HG02943 (cell line): ENCODE results near the gene ANKRD6.

Experiments used
- ATAC-seq: cut with Tn5 transposase; IDR thresholded peaks from one replicate; pipeline ENCODE4 v1.9.1; 2021; ENCODE audit warnings: mild to moderate bottlenecking, low read depth, moderate library complexity; ENCODE audit not compliant: unreplicated experiment

Gene ANKRD6

DNA sequence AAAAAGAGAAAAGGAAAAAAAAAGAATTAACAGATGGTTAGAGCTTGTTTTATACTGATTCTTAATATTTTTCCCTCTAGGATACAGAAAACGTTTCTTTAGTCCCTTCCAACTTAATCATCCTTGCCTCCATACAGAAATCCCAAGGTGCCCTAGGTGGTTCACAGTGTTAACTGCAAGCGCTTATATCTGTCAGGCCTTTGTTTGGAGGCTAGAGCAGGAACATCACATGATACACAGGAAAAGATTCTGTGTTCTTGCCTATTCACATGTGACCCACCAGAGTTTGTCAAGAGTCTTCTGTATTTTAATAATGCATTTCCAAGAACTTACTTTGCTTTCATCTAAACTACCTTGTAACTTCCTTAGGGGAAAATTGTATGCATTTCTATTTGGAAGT, 31.3 kb downstream of the ANKRD6 start:
- no peak for ATAC-seq

GRCh38 chr6:89467437-89467836, 34.5 kb downstream of the ANKRD6 start:
- ATAC-seq, result no peak

GRCh38 chr6:89468998-89469397, 36.0 kb downstream of the ANKRD6 start:
- ATAC-seq, result no peak

GRCh38 chr6:89471287-89471867, 38.4 kb downstream of the ANKRD6 start:
- no peak for ATAC-seq

GRCh38 chr6:89475101-89475500, 42.1 kb downstream of the ANKRD6 start:
- ATAC-seq, result no peak

DNA sequence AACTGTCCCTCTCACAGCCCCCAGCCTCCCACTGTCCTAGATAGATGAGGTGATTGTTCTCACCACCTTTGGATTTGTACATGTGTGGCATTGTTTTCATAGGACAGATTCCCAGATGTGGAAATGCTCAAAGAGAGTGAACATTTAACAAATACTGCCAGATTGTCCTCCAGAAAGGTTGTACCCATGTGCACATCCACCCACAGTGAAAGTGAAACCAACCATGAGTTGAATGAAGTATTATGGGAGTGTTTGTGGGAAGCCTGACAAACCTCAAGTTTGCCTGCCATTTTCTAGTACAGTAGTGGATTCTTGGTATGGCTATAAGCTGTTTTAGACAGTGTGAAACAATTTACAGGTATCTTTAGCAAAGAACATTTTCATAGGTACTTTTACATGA, 42.7 kb downstream of the ANKRD6 start:
- ATAC-seq, result no peak

DNA sequence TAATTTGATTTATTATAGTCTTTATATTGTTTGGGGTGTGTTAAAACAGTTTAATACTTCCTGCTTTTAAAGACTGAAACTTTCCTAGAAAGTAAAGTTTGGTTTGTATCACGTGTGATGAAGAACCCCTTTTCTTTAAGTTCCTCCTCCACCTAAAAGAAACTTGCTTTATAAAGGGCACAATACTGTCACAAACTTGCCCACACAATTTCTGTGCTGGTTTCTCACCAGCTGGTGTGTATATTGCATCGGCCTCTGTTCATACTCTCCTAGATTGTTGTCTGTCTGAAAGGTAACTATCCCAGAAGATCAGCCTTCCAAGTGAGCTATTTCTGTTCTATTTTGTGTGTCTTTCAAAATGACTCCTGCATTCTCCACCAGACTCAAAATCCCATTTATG, 46.9 kb downstream of the ANKRD6 start:
- no peak for ATAC-seq

GRCh38 chr6:89481695-89482094, 48.7 kb downstream of the ANKRD6 start:
- ATAC-seq, result no peak

DNA sequence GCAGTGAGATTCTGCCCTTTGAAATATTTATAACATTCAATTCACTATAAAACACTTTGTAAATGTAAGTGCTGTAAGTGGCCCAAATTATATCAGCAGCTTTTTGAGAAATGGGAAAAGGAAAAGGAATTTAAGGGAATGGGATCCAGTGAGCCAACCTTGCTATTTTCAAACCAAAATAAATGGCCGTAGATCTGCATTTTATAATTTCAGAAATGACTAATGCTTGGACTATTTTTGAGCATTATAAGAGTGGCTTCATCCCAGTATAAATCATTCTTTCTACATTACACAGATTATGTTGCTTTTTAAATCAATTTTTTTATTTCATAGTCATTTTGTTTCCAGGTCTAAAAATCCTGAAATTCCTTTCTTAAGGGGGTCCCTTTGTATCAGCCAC, 49.2 kb downstream of the ANKRD6 start:
- ATAC-seq, result no peak

- no peak for ATAC-seq
Measured at GRCh38 chr6:89483111-89483720, 50.3 kb downstream of the ANKRD6 start.

DNA sequence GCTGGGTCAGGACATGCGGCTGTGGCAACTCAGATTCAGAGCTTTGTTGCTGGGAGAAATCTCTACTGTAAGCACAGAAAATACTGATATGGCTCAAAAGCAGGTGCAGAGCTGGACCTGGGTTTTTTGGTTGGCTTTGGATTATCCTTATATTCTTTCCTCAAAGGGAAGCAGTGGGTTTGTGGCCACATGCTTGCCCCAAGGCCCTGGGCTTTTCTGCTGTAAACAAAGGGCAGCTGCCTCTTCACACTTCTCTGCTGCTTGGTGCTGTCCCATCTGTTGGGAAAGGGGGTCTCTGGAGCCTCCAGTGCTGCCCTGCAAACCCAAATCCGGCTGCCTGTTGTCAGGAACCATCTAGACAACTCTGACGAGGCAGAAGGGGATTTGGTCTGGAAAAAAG, 52.4 kb downstream of the ANKRD6 start:
- no peak for ATAC-seq

DNA sequence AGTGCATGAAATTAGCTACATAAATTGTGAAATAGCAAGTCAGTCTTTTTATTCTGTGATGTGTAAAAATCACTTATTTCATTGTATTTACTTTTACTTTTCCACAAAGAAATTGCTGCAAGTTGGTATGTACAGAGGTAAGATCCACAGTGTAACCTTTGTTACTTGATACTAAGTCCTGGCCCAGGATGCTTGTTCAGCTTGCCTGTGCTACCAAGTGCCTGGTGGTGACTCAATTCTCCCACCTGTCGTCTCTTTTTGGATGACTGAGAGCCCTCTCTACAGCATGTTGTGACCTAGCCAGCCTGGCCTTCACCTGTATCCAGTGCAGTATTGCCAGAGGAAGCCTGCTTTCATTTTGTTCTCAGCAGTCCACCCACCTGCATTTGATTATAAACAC, 54.9 kb downstream of the ANKRD6 start:
- ATAC-seq, result no peak

GRCh38 chr6:89488438-89488837, 55.5 kb downstream of the ANKRD6 start:
- no peak for ATAC-seq

DNA sequence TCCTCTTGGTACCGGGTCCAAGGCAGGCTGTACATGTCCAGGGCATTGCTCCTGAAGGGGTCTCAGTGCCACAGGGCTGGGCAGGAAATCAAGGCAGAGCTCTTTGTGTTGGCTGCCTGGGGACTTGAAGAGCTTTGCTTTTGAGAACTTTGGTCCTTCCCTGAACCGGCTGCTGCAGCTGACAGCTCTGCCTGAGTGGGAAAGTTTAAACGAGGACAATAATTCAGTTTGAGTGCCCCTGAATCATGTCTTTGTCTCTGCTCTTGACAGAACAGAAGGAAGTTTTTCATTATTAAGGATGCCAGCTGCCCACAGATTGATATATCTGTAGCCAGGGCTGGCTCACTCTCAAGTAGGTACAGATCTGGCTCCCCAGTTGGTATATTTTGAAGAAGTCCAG, 56.1 kb downstream of the ANKRD6 start:
- ATAC-seq, result no peak

DNA sequence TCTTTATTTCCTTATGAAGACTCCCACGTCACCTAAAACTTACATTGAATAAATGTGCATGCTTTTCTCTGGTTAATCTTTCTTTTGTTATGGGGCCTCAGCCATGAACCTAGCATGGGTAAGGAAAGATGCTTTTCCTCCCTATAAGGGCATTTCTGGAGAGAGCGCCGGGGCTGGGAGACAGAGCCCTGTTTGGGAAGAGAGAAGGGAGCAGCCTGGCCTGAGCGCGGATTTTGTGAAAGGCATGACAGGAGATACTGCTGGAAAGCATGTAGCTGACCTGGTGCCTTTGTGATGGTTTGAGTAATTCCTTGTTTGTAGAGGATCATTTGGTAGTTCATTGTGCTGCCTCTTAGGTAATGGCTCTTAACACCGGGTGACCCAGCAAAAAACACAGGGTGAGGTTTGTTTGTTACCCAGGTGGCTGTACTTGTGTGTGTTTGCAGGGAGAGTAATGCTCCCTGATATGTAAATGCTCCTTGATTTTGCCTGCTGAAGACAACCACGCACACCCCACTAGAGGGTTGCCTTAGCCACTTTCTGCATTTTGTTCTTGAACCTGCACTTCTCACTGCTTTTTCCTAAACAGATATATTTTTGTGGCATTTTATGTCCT, 59.2 kb downstream of the ANKRD6 start:
- no peak for ATAC-seq

DNA sequence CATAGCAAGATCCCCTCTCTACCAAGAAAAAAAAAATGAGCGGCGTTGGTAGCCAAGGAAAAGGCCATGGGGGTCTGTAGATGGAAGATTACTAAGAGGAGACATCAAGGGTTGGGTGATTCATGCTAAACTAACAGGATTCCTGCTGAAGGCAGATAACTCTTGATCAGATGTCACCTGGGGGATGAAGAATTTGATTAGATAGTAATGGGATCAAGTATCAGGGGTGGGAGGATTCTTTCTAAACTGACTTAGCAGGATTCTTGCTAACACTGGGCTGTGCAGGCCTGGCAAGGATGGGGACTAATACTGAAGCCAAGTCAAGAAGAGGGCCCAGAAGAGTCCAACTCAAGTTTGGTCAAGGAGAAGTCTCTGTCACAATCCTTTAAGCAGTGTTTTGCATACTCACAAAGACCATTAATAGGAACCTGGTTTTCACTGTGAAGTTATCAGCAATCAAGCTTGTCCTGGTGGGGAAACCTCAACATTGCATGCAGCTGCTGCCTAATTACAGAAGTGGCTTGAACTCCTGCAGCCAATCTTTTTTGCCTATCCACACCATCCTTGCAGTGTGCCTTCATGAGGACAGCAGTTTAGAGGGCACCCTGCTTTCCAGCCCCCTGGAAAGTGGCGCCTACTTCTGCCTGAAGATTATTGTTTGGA, 61.3 kb downstream of the ANKRD6 start:
- no peak for ATAC-seq

DNA sequence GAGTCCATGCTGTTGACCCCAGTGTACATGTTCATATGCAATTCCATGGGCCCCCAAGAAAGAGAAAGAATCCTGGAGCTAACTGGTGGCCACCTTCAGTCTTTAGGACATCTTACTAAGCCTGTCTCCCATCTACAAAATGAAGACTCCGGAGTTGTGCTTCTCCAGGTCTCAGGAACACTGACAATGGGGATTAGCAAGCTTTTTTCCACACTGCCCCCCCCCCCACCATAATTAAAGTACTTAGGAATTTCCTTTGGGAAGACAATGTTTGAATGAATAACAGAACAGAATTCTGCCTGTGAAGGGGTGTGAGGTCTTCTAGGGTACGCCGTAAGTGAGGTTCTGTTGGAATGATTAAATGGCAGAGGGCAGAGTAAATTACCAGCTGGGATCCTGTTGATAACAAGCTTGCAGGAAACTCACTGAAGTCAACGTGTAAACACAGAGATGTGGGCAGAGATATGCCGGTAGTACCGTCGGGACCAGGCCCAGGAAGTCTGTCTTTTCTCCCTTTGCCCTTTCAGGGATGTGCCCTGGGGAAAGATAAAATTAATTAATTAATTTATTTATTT, 63.1 kb downstream of the ANKRD6 start:
- no peak for ATAC-seq

DNA sequence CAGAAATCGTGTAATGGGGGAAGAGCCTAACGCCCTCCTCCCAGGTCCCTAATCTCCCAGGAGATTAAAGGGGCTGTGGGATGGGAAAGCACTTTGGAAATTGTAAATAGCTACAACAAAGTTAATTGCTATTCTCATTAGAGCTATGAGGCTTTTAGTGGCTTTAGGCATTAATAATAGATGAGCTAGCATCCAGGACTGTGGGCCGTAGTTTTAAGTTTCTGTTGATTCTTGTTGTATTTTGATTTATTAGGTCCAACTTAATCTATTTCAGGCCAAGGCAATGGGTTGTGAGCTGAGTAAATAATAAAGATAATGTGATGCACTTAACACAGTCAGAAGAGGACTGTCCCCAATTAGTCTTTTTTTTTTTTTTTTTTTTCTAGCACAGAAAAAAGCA, 67.7 kb downstream of the ANKRD6 start:
- ATAC-seq, result no peak

DNA sequence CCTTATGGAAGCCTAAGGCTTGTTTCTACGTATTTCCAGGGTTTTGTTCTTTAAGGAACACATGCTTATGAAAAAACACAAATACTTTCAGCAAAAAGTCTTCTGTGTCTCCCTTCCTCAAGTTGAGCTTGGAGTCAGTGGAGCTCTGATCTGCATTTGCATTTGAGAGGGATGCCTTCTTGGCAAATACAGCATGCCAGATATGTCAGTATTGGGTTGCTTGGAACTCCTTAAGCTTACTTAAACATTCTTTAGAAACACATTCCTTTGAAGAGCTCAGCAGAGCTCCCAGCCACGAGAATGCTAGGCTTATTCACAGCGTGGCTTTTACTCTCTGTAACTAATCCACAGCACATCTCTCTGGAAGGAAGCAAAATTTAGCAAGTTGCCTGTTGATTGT, 68.3 kb downstream of the ANKRD6 start:
- no peak for ATAC-seq

- no peak for ATAC-seq
Measured at GRCh38 chr6:89501753-89502152, 68.8 kb downstream of the ANKRD6 start.

DNA sequence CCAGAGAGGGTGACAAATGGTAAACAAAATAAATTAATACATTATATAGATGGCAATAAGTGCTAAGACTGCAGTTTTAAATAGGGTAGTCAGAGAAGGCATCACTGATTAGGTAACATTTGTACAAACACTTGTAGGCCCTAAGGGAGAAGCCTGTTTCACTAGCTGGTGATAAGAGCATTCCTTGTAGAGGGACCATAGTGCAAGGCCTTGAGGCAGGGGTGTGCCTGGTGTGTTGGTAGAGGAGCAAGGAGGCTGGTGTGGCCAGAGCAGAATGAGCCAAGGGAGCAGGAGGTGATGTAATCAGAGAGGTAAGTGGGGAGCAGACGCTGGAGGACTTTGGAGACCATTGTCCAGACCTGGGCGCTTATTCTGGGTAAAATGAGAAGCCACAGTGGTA, 70.7 kb downstream of the ANKRD6 start:
- no peak for ATAC-seq
